Heart right ventricle (tissue), 16 donors: Measurements from ENCODE around the gene CAVIN1. TPM values are rescaled to one million over a fixed set of nuclear protein-coding genes. Genes with fewer than 3 reads are reported as not detected.

Source experiments
- ATAC-seq, 8 donors: fragments of 200-7000 bp; cut with Tn5 transposase; one replicate each; pipeline ENCODE4 v1.9.1; 2020; ENCODE audit warnings: mild to moderate bottlenecking in 8 of 8, moderate library complexity in 8 of 8, moderate number of reproducible peaks in 1 of 8
- DNase-seq, 2 donors: peaks; one replicate each; pipeline ENCODE4 v3.0.0-alpha.2; 2020
- H3K27ac ChIP-seq, 10 donors: fragments of 200-600 bp; sonication (generic) in 2 of 10; one replicate each; pipeline versions ENCODE4 v1.5.0 to v1.8.0; 2020 to 2022; ENCODE audit warnings: mild to moderate bottlenecking in 3 of 10
- H3K27me3 ChIP-seq, 7 donors: fragments of 200-600 bp; one replicate each; pipeline ENCODE4 v1.8.0; 2021 to 2022; ENCODE audit warnings: mild to moderate bottlenecking in 2 of 7
- H3K36me3 ChIP-seq, 9 donors: fragments of 200-600 bp; sonication (generic) in 1 of 9; one replicate each; pipeline versions ENCODE4 v1.5.0 to v1.8.0; 2020 to 2022; ENCODE audit warnings: mild to moderate bottlenecking in 2 of 9
- H3K4me1 ChIP-seq, 9 donors: fragments of 200-600 bp; sonication (generic) in 1 of 9; one replicate each; pipeline versions ENCODE4 v1.5.0 to v1.8.0; 2020 to 2022; ENCODE audit warnings: mild to moderate bottlenecking in 4 of 9
- H3K4me3 ChIP-seq, 10 donors: fragments of 200-600 bp; sonication (generic) in 2 of 10; one replicate each; pipeline versions ENCODE4 v1.5.0 to v1.8.0; 2020 to 2022; ENCODE audit warnings: mild to moderate bottlenecking in 7 of 10, moderate library complexity in 2 of 10
- H3K9me3 ChIP-seq, 11 donors: fragments of 200-600 bp in 10 of 11; sonication (generic) in 2 of 11; one replicate each; pipeline versions ENCODE4 v1.5.0 to v1.8.0; 2013 to 2022; ENCODE audit warnings: mild to moderate bottlenecking in 2 of 11, control low read depth in 1 of 11, moderate library complexity in 1 of 11
- WGBS, 2 donors: extraction: QIAGEN DNeasy Blood & Tissue Kit; methylation state at CpG; one replicate each; pipeline ENCODE4 v1.1.7; 2013; ENCODE audit warnings: inconsistent platforms in 1 of 2; 5-methylcytosine and 5-hydroxymethylcytosine counted together
- intact Hi-C, 10 donors: fragments of 100-400 bp; cut with DNase I; formaldehyde crosslinking; loops; one replicate each; pipeline versions ENCODE4 v1.11.1 to v1.14.2; 2022
- polyA plus RNA-seq, 2 donors: library from polyadenylated mRNA; stranded (reverse); fragments of 200-250 nt; gene quantifications; one replicate each; pipeline ENCODE4 v1.2.3, GENCODE V29; 2013
- total RNA-seq, 10 donors: library from RNA; stranded (reverse); fragmentation: NEBNext Ultra II Directional in 3 of 10; extraction: Animal tissue kit (Norgen Biotek cat#: 25700) in 3 of 10; gene quantifications; one replicate each; pipeline versions ENCODE4 v1.2.1 to v1.2.4, GENCODE V29; 2021 to 2023
- TF ChIP-seq, protein P1 (sequence below), 9 donors: fragments of 200-600 bp; sonication (generic) in 2 of 9; IDR thresholded peaks; one replicate each; pipeline versions ENCODE4 v1.5.0 to v1.8.0; 2021 to 2022; ENCODE audit warnings: antibody characterized with exemption in 9 of 9, mild to moderate bottlenecking in 5 of 9, moderate library complexity in 1 of 9
- donor health status: Arrhythmogenic right ventricular cardiomyopathy.
- donor health status: ischemic (EF 13 %, LVEDD 7.1; RV severe dilation, severe dysfunction).
- donor health status: healthy with polysubstance abuse.
- donor health status: DM: no; HTN: yes; CAD: no.
- donor health status: DM: no; HTN: no; CAD: no.
- donor health status: ischemic (EF 25% LVEDD 6.9; RV normal size, moderate dysfunction).
- donor health status: ischemic (EF 25% LVEDD 5.7; RV mildly dilated, moderate dysfunction).
- donor health status: healthy.
- donor health status: DM: yes; HTN: yes; CAD: no.
- donor health status: Ischemic cardiomyopathy.
- donor health status: ischemic (EF 35%, LVEDD 5.7; RV mildly dilated, moderate dysfunction).
- donor health status: nonischemic (EF 11% LVEDD 7.7; RV severe dilation, severe dysfunction).
- donor health status: DM: yes; HTN: yes; CAD: no.
- donor health status: PGD.
- donor health status: ischemic (EF 29% LVEDD 5.4; RV normal size, mild dysfunction).
- donor health status: nonischemic (EF 23%, LVEDD 6.1; RV moderate dilation, normal function).

CAVIN1 gene
- total and polyA plus RNA-seq, 12 donors, result 131 to 300 (median 228) TPM

- Histone ChIP-seq H3K27me3 (no peaks in the 10 kb centered on the region), H3K27ac (peak overlapping the region in 3 of 10 donors; percentile 13 to 32 (median 28)), H3K9me3 (no peaks in the 10 kb centered on the region), H3K4me3 (no peak overlapping the region), H3K4me1 (peaks cover 0 to 86% (median 53%) of the 10 kb centered on the region in 9 donors), H3K36me3 (peaks cover 0 to 22% (median 0%) of the 10 kb centered on the region in 9 donors)
- no peak for DNase-seq
- ATAC-seq, result no peak
- TF ChIP-seq, protein P1, sequence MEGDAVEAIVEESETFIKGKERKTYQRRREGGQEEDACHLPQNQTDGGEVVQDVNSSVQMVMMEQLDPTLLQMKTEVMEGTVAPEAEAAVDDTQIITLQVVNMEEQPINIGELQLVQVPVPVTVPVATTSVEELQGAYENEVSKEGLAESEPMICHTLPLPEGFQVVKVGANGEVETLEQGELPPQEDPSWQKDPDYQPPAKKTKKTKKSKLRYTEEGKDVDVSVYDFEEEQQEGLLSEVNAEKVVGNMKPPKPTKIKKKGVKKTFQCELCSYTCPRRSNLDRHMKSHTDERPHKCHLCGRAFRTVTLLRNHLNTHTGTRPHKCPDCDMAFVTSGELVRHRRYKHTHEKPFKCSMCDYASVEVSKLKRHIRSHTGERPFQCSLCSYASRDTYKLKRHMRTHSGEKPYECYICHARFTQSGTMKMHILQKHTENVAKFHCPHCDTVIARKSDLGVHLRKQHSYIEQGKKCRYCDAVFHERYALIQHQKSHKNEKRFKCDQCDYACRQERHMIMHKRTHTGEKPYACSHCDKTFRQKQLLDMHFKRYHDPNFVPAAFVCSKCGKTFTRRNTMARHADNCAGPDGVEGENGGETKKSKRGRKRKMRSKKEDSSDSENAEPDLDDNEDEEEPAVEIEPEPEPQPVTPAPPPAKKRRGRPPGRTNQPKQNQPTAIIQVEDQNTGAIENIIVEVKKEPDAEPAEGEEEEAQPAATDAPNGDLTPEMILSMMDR (IDR thresholded peaks at IDR 0.05), result no peak
- WGBS, 2 donors, result 67 to 74% methylated on average over 3 of the region's 3 CpGs
- intact Hi-C loops, result no loop called here
Measured at GRCh38 chr17:42354956-42355843, 67.9 kb downstream of the CAVIN1 start.

Other genes starting within 250 kb of the CAVIN1 start
- under 1 TPM in 6 of 10 donors, not detected in 4; 0.06 to 0.22 (median 0.13) TPM for gene KCNH4, start 242.1 kb downstream of the CAVIN1 start, total RNA-seq
- under 1 TPM; 0.07 to 0.29 TPM for gene KCNH4, start 242.1 kb downstream of the CAVIN1 start, polyA plus RNA-seq
- gene HCRT, start 237.8 kb downstream of the CAVIN1 start, total RNA-seq, result not detected
- gene HCRT, start 237.8 kb downstream of the CAVIN1 start, polyA plus RNA-seq, result not detected
- gene GHDC, start 228.8 kb downstream of the CAVIN1 start, total RNA-seq, result 10 to 100 TPM in 2 of 10 donors, 1 to 10 TPM in 8; 4.6 to 11.5 (median 6.2) TPM
- 10 to 100 TPM in 1 of 2 donors, 1 to 10 TPM in 1; 7.0 to 10.1 TPM for gene GHDC, start 228.8 kb downstream of the CAVIN1 start, polyA plus RNA-seq
- 10 to 100 TPM; 26.3 to 34.7 (median 30.8) TPM for gene STAT5B, start 146.9 kb downstream of the CAVIN1 start, total RNA-seq
- gene STAT5B, start 146.9 kb downstream of the CAVIN1 start, polyA plus RNA-seq, result 10 to 100 TPM; 14.4 to 22.5 TPM
- 10 to 100 TPM; 13.4 to 28.5 (median 16.1) TPM for gene STAT5A, start 134.8 kb downstream of the CAVIN1 start, total RNA-seq
- gene STAT5A, start 134.8 kb downstream of the CAVIN1 start, polyA plus RNA-seq, result 10 to 100 TPM in 1 of 2 donors, 1 to 10 TPM in 1; 8.2 to 11.9 TPM
- 100 to 1,000 TPM in 8 of 10 donors, 10 to 100 TPM in 2; 87.2 to 398 (median 115) TPM for gene STAT3, start 34.8 kb downstream of the CAVIN1 start, total RNA-seq
- 10 to 100 TPM; 33.9 to 61.7 TPM for gene STAT3, start 34.8 kb downstream of the CAVIN1 start, polyA plus RNA-seq
- gene ATP6V0A1, start 35.6 kb upstream of the CAVIN1 start, total RNA-seq, result 10 to 100 TPM; 28.1 to 48.5 (median 32.6) TPM
- 10 to 100 TPM; 35.2 to 35.6 TPM for gene ATP6V0A1, start 35.6 kb upstream of the CAVIN1 start, polyA plus RNA-seq
- 10 to 100 TPM in 5 of 10 donors, 1 to 10 TPM in 5; 6.8 to 16.0 (median 9.8) TPM for gene NAGLU, start 113.0 kb upstream of the CAVIN1 start, total RNA-seq
- gene NAGLU, start 113.0 kb upstream of the CAVIN1 start, polyA plus RNA-seq, result 10 to 100 TPM; 17.0 to 18.3 TPM
- gene HSD17B1, start 129.7 kb upstream of the CAVIN1 start, total RNA-seq, result 1 to 10 TPM in 2 of 10 donors, under 1 TPM in 8; 0.50 to 2.3 (median 0.78) TPM
- 1 to 10 TPM; 2.2 to 2.6 TPM for gene HSD17B1, start 129.7 kb upstream of the CAVIN1 start, polyA plus RNA-seq
- 10 to 100 TPM; 29.7 to 56.9 (median 32.9) TPM for gene COASY, start 138.9 kb upstream of the CAVIN1 start, total RNA-seq
- gene COASY, start 138.9 kb upstream of the CAVIN1 start, polyA plus RNA-seq, result 10 to 100 TPM; 46.8 to 50.8 TPM
- 10 to 100 TPM; 45.7 to 87.2 (median 56.4) TPM for gene MLX, start 143.8 kb upstream of the CAVIN1 start, total RNA-seq
- 10 to 100 TPM; 55.8 to 61.2 TPM for gene MLX, start 143.8 kb upstream of the CAVIN1 start, polyA plus RNA-seq
- gene PSMC3IP, start 154.5 kb upstream of the CAVIN1 start, total RNA-seq, result 1 to 10 TPM; 1.1 to 3.1 (median 1.6) TPM
- 1 to 10 TPM; 2.9 TPM for gene PSMC3IP, start 154.5 kb upstream of the CAVIN1 start, polyA plus RNA-seq
- gene RETREG3, start 186.1 kb upstream of the CAVIN1 start, total RNA-seq, result 10 to 100 TPM; 18.5 to 29.9 (median 25.2) TPM
- gene RETREG3, start 186.1 kb upstream of the CAVIN1 start, polyA plus RNA-seq, result 10 to 100 TPM in 1 of 2 donors, 1 to 10 TPM in 1; 9.8 to 16.1 TPM
- 10 to 100 TPM; 28.2 to 59.8 (median 43.7) TPM for gene TUBG1, start 186.4 kb upstream of the CAVIN1 start, total RNA-seq
- 100 to 1,000 TPM in 1 of 2 donors, 10 to 100 TPM in 1; 33.9 to 107 TPM for gene TUBG1, start 186.4 kb upstream of the CAVIN1 start, polyA plus RNA-seq
- 10 to 100 TPM; 10.6 to 20.4 (median 14.7) TPM for gene TUBG2, start 236.0 kb upstream of the CAVIN1 start, total RNA-seq
- gene TUBG2, start 236.0 kb upstream of the CAVIN1 start, polyA plus RNA-seq, result 10 to 100 TPM in 1 of 2 donors, 1 to 10 TPM in 1; 9.8 to 21.3 TPM